GM13977 (cell line): ENCODE data around the gene CASZ1.

Source experiments
- DNase-seq: peaks from one replicate; pipeline ENCODE4 v3.0.0; 2012; ENCODE audit warnings: low spot score
- CTCF ChIP-seq: IDR thresholded peaks from 2 replicates; pipeline ENCODE4 v1.5.1; 2012; ENCODE audit warnings: mild to moderate bottlenecking, control low read depth; ENCODE audit not compliant: insufficient read depth; ENCODE audit errors: extremely low read depth, missing control alignments
- in situ Hi-C: fragments of 300-500 bp; cut with MboI; formaldehyde crosslinking; loops from one replicate; pipeline ENCODE4 v1.12.0; 2022; ENCODE audit warnings: low sequenced_read_pairs, low pct_unique_long_range_greater_than_20kb, mixed read lengths, inconsistent platforms; ENCODE audit not compliant: unreplicated experiment

CASZ1 gene

DNA sequence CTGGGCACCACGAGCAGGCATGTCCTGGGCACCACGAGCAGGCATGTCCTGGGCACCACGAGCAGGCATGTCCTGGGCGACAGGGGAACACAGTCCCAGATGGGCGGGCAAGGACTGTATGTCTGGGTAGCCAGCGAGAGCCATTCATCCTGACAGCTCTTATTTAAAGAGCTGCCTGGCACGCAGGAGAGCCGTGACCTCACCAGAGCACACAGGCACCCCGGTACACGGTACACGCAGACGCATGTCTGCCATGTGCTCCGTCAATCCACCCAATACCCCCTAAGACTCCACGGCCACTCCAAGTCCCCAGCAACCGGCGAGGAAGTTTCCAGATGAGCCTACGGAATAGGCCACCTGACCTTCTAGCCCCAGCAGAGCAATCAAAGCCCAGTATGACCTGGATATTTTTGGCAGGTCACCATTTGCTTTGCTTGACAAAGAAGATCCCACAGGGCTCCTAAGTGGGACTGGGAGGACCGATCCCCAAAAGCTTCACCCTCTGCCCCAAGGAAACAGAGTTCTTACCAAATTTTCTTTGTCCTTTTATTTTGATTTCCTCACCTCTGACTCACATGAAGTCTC, 51.7 kb downstream of the CASZ1 start:
- DNase-seq = no peak
- TF ChIP-seq CTCF = no peak
- in situ Hi-C loops = no loop called here

GRCh38 chr1:10744029-10744428, 52.4 kb downstream of the CASZ1 start:
- in situ Hi-C loops = no loop called here
- no peak for DNase-seq
- TF ChIP-seq CTCF = no peak

GRCh38 chr1:10741696-10742095, 54.8 kb downstream of the CASZ1 start:
- no peak for DNase-seq
- TF ChIP-seq CTCF = no peak
- in situ Hi-C loops = no loop called here

GRCh38 chr1:10740123-10740522, 56.3 kb downstream of the CASZ1 start:
- in situ Hi-C loops = no loop called here
- TF ChIP-seq CTCF = no peak
- DNase-seq = no peak

GRCh38 chr1:10739589-10739988, 56.9 kb downstream of the CASZ1 start:
- no peak for DNase-seq
- TF ChIP-seq CTCF = no peak
- in situ Hi-C loops = no loop called here

GRCh38 chr1:10738061-10739058, 58.1 kb downstream of the CASZ1 start:
- no peak for DNase-seq
- in situ Hi-C loops = no loop called here

More at GRCh38 chr1:10738061-10739058, 58.1 kb downstream of the CASZ1 start:
- no peak for TF ChIP-seq CTCF
